GM19324 (cell line): Measurements from ENCODE around the gene C10orf88.

ENCODE experiments used
- ATAC-seq: cut with Tn5 transposase; IDR thresholded peaks from one replicate; pipeline ENCODE4 v1.9.1; 2021; ENCODE audit warnings: mild to moderate bottlenecking, moderate library complexity; ENCODE audit not compliant: unreplicated experiment, low FRiP score

C10orf88 gene, protein sequence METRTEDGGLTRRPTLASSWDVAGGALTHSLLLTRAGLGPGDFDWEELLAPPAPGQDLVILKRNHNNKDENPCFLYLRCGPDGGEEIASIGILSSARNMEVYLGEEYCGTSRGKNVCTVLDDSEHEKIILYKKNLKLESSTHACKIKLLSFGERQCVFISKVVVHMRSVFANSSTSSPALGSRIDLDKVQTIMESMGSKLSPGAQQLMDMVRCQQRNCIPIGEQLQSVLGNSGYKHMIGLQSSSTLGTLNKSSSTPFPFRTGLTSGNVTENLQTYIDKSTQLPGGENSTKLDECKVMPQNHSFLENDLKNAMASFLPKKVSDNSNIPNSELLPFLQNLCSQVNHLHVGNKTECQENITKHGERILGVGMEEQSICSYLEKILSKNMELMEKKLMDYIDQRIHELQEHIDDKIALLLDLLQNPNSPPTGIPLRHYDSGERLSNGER

GRCh38 chr10:122953902-122954730 lies at the start of gene C10orf88:
Gene C10orf88 (minus strand): TSS chr10:122954227. CDS start chr10:122954178, 49 bp downstream.
- peak; percentile 98 for ATAC-seq

DNA sequence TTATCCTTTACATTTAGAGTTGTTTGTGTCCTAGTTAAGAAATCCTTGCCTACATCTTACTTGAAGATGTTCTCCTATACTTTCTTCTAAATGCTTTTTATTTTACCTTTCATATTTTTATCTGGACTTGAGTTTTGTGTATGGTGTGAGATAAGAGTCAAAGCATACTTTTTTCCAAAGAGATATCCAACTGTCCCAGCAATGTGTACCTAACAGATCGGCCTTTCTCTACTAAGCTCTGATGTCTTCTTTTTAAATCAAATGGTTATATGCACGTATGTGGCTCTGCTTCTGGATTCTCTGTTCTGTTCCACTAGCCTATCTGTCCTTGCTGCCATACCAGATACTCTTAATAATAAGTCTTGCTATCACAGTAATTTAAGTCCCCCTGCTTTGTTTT lies 47.3 kb upstream of the C10orf88 start:
- ATAC-seq: no peak

- ATAC-seq: no peak
Measured at GRCh38 chr10:123000155-123000554, 46.1 kb upstream of the C10orf88 start.

DNA sequence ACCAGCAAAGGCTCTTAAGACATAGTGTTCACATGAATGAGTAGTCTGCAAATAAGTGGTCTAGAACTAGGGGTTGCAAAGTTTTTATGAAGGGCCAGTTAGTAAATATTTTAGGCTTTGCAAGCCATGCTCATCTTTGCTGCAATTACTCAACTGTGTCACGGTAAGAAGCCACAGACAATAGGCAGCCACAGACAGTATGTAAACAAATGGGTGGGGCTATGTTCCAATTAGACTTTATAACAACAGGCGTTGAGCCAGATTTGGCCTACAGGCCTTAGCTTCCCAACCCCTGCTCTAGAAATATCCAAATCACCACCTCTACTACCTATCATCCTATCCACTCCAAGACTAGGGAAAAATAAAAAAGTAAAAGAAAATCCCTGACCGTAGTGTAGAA lies 45.3 kb upstream of the C10orf88 start:
- no peak for ATAC-seq

GRCh38 chr10:122998934-122999333 lies 44.9 kb upstream of the C10orf88 start:
- no peak for ATAC-seq

DNA sequence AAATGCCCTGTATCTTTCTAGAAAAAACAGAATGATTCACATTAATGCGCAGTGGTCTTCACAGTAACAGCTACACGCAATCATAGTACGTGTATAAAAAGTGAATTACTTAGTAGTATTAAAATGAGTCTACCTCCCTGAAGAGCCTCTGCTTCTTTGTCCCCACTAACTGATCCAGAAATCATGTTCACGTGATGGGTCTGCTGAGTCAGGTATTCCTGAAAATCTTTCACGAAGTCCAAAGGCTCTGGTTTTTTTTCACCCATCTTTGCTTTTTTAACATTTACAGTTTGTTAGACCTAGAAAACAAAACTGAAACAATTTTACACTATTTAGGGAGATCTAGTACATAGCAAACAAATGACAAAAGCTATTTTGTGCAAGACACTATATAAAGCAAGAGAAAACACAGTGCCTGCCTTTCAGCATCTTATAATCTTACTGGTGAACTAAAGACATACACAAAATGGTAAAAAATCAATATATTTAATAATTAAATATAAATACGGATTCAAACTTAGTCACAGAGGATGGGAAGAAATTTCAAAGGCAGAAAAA lies 44.4 kb upstream of the C10orf88 start:
- ATAC-seq: no peak

GRCh38 chr10:122997864-122998263 lies 43.8 kb upstream of the C10orf88 start:
- no peak for ATAC-seq

DNA sequence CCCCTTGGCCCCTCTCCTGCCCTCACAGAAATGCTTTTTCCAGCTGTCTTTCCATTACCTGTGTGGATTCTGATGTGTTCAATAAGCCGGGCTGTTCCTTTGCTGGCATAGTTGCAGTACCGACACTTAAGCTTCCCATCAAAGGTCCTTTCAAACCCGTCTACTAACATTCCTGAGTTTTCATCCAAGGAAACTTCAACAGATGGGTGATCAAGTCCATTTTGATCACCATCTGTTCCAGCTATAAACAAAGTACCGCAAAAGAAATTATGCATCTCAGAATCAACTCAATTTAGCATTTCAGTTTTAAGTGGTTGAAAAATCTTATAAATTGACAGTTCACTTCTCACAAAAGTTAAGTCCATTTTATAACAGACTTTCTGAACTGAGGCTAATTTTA lies 41.9 kb upstream of the C10orf88 start:
- no peak for ATAC-seq

GRCh38 chr10:122993797-122994336 lies 39.8 kb upstream of the C10orf88 start:
- no peak for ATAC-seq

DNA sequence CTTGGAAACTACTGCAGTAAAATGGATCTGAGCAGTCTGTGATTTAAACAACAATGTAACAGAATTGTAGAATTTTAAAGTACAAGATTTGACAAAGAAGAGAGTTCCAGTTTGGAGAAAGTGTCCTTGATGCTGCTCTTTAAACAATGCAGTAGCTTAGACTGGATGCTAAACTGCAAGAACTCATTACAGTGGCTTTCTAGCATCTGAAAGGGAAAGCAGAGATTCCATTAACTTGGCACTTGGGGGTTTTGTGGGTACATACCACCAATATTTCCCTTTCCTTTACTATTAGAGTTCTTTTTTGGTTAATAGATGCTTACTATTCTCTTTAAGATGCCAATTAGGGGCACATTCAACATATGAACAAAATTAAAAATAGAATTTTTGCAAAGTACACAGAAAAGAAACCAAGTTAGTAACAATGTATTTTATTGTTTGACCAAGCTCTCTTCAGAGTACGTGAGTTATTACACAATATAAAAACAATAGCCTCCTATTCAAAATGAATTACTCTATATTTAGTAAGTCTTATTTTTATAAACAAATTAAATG lies 38.1 kb upstream of the C10orf88 start:
- ATAC-seq: no peak

DNA sequence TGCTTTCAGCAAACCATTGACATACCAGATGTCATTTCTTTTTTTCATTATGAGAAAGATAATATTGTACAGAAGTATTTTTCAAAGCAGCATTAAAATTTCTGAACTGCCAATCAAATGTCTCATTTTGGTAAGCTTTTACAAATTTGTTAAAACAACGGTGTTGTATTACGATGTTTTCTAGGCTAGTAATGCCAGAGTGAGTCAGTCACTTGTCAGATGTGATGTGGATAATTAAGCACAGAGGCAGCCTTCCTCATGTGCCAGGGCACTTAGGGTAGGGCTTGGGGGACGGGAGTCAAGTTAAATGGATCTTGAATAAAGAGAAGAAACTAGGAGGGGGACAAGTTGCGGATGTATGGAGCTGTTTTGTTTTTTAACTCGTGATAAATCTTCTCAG lies 36.3 kb upstream of the C10orf88 start:
- ATAC-seq: no peak

- ATAC-seq: no peak
Measured at GRCh38 chr10:122988501-122988900, 34.5 kb upstream of the C10orf88 start.

DNA sequence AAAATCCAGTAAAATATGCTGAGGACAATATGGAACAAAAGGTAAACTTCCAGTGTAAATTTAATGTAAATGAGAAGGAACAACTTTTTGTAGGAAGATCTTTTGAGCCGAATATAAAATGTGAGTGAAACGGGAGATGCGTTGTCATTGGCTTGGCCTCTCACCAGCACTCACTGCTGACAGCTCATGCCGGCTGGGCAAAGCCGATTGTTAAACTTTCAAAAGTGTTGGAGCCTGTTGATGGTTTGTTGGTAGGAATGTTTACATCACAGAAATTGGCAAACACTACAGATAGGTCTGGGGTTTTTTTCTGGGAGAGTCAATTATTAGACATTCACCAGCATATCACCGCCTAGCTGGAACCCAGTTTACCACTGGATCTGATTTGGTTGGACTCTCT lies 32.3 kb upstream of the C10orf88 start:
- no peak for ATAC-seq

DNA sequence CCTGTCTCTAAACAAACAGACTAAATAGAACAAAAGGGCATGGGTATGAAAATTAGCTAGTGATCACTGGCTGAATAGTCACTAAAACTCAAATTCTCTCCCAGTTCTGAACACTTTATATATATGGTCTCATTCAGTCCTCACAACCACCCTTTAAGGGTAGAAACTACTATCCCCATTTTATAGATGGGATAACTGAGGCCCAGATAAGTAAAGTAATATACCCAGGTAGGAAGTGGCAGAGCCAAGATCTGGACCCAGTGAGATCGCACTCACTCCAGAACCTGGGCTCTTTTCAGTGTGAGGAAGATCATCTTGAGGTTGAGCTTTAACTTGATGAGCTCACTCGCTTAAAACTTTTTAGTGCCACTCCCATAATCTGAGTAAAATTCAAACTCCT lies 30.7 kb upstream of the C10orf88 start:
- no peak for ATAC-seq

- ATAC-seq: no peak
Measured at GRCh38 chr10:122983898-122984297, 29.9 kb upstream of the C10orf88 start.

DNA sequence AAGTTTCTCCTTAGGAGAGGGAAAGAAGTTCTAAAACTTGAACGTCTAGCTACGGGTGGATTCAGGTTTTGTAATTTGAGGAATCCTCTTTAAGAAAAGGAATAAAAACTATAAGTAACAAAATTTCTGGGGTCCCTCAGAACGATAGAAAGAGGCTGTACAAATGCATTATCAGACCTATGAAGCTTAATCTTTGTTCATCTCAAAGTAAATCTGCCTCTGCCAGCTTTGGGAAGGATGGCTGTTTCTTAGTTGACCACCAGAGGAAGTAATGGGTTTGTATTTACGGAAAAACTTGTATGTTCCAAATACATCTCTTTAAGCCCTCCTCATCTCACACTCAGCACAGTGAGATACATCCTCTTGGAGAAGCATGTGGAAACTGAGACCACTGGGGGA lies 27.0 kb upstream of the C10orf88 start:
- ATAC-seq: no peak

- ATAC-seq: peak; percentile 97
Measured at GRCh38 chr10:122980209-122981065, 26.4 kb upstream of the C10orf88 start, which contains the start of gene PSTK. Gene PSTK (plus strand): TSS chr10:122980401. CDS start chr10:122980480, 79 bp downstream.

DNA sequence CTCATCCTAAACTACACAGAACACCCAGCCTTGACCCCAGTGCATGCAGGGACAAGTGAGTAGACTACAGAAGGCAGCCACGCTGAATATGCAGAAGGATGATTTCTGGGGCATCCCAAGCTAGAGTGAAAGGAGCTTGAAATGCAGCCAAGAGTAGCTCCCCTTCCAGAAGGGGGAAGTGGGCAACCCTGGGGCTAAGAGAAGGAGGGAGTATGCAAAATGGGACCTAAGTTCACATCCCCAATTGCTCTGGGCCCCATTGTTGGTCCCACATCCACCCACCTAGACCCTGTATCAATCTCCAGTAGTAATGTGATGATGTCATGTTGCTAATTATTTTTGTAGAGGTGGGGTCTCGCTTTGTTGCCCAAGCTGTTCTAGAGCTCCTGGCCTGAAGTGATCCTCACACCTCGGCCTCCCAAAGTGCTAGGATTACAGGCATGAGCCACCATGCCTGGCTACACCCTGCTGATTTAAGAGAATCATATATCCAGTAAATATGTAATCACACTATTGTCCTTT lies 20.6 kb upstream of the C10orf88 start:
- no peak for ATAC-seq

GRCh38 chr10:122974023-122974422 lies 20.0 kb upstream of the C10orf88 start:
- ATAC-seq: no peak
